Endothelial cell (in vitro differentiated cells): Measurements from ENCODE around the gene HDAC4. TPM values are rescaled to one million over a fixed set of nuclear protein-coding genes. Genes with fewer than 3 reads are reported as not detected.
A peak's percentile ranks its signal among the peaks of the same experiment; 100 is the strongest.

Experiments used
- DNase-seq: peaks from one replicate; pipeline ENCODE4 v3.0.0; 2021; ENCODE audit warnings: low spot score
- H3K27ac Mint-ChIP-seq: one replicate; pipeline ENCODE4 v1.8.0; 2021; ENCODE audit warnings: mixed read lengths, inconsistent platforms; ENCODE audit not compliant: unreplicated experiment
- H3K27me3 Mint-ChIP-seq: one replicate; pipeline ENCODE4 v1.8.0; 2021; ENCODE audit warnings: mild to moderate bottlenecking, moderate library complexity, mixed read lengths, inconsistent platforms; ENCODE audit not compliant: unreplicated experiment
- H3K36me3 Mint-ChIP-seq: one replicate; pipeline ENCODE4 v1.8.0; 2021; ENCODE audit warnings: mild to moderate bottlenecking, low read depth, mixed read lengths, inconsistent platforms; ENCODE audit not compliant: unreplicated experiment
- H3K4me1 Mint-ChIP-seq: one replicate; pipeline ENCODE4 v1.8.0; 2021; ENCODE audit warnings: mild to moderate bottlenecking, mixed read lengths, inconsistent platforms; ENCODE audit not compliant: unreplicated experiment
- H3K4me3 Mint-ChIP-seq: one replicate; pipeline ENCODE4 v1.8.0; 2021; ENCODE audit warnings: mild to moderate bottlenecking, mixed read lengths, inconsistent platforms; ENCODE audit not compliant: unreplicated experiment
- H3K9me3 Mint-ChIP-seq: one replicate; pipeline ENCODE4 v1.8.0; 2021; ENCODE audit warnings: mixed read lengths, inconsistent platforms; ENCODE audit not compliant: unreplicated experiment
- total RNA-seq: library from RNA; stranded (reverse); fragmentation: NEBNext Ultra II Directional; extraction: Animal tissue kit (Norgen Biotek cat#: 25700); gene quantifications from one replicate; pipeline ENCODE4 v1.2.1, GENCODE V29; 2021; ENCODE audit not compliant: unreplicated experiment
- TF ChIP-seq, protein P1 (sequence below): fragments of 200-600 bp; sonication (generic); IDR thresholded peaks from one replicate; pipeline ENCODE4 v1.5.0; 2021; ENCODE audit warnings: antibody characterized with exemption; ENCODE audit not compliant: unreplicated experiment

HDAC4 gene
- total RNA-seq, 1 donor from 2014 or later, result 26.0 TPM

DNA sequence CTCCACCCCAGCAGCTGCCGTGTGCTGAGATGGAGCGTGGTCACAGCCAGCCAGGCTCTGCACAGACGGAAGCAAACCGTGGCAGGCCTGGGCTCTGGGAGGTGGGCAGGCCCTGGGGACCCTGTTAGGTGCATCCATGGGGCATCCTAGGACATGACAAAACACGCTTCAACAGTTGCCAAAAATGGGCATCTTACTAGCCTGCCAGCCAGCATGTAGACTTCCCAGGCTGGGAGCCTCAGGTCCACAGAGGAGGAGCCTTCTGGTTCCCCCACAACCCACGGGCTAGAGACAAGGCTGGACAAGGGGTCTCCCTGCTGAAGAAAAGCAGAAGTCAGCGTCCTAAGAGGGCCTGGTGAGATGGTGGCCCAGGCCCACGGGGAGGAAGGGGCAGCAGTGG, 139.5 kb downstream of the HDAC4 start:
- Mint-ChIP-seq H3K27me3 (peaks cover 10% of the 10 kb centered on the region), H3K4me1 (peaks cover 14% of the 10 kb centered on the region), H3K27ac (no peak overlapping the region), H3K9me3 (no peaks in the 10 kb centered on the region), H3K4me3 (no peak overlapping the region), H3K36me3 (no peaks in the 10 kb centered on the region)
- TF ChIP-seq, protein P1, sequence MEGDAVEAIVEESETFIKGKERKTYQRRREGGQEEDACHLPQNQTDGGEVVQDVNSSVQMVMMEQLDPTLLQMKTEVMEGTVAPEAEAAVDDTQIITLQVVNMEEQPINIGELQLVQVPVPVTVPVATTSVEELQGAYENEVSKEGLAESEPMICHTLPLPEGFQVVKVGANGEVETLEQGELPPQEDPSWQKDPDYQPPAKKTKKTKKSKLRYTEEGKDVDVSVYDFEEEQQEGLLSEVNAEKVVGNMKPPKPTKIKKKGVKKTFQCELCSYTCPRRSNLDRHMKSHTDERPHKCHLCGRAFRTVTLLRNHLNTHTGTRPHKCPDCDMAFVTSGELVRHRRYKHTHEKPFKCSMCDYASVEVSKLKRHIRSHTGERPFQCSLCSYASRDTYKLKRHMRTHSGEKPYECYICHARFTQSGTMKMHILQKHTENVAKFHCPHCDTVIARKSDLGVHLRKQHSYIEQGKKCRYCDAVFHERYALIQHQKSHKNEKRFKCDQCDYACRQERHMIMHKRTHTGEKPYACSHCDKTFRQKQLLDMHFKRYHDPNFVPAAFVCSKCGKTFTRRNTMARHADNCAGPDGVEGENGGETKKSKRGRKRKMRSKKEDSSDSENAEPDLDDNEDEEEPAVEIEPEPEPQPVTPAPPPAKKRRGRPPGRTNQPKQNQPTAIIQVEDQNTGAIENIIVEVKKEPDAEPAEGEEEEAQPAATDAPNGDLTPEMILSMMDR, result no peak
- no peak for DNase-seq

GRCh38 chr2:239260546-239261327, 140.1 kb downstream of the HDAC4 start:
- TF ChIP-seq, protein P1, result no peak
- Mint-ChIP-seq H3K4me1 (peaks cover 14% of the 10 kb centered on the region), H3K27me3 (peaks cover 10% of the 10 kb centered on the region), H3K4me3 (no peak overlapping the region), H3K36me3 (no peaks in the 10 kb centered on the region), H3K9me3 (no peaks in the 10 kb centered on the region), H3K27ac (no peak overlapping the region)
- no peak for DNase-seq

- Mint-ChIP-seq H3K27ac (peak overlapping the region; percentile 0), H3K4me3 (no peak overlapping the region), H3K36me3 (no peaks in the 10 kb centered on the region), H3K27me3 (peaks cover 10% of the 10 kb centered on the region), H3K4me1 (peaks cover 8% of the 10 kb centered on the region), H3K9me3 (no peaks in the 10 kb centered on the region)
- TF ChIP-seq, protein P1, result no peak
- no peak for DNase-seq
Measured at GRCh38 chr2:239259603-239260298, 141.1 kb downstream of the HDAC4 start.

DNA sequence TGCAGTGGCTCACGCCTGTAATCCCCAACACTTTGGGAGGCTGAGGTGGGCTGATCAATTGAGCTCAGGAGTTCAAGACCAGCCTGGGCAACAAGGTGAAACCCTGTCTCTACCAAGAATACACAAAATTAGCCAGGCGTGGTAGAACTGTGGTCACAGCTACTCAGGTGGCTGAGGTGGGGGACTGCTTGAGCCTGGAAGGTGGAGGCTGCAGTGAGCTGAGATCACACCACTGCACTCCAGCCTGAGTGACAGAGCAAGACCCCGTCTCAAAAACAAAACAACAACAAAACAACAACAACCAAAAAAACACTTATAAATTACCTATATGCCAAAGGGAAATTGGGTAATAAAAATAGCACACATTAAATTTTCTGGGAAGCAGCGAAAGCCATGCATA, 141.6 kb downstream of the HDAC4 start:
- Mint-ChIP-seq H3K4me1 (peaks cover 5% of the 10 kb centered on the region), H3K36me3 (no peaks in the 10 kb centered on the region), H3K27me3 (peaks cover 10% of the 10 kb centered on the region), H3K27ac (peak overlapping the region; percentile 0), H3K9me3 (no peaks in the 10 kb centered on the region), H3K4me3 (no peak overlapping the region)
- TF ChIP-seq, protein P1, result no peak
- no peak for DNase-seq

- Mint-ChIP-seq H3K27me3 (peaks cover 8% of the 10 kb centered on the region), H3K27ac (no peak overlapping the region), H3K9me3 (no peaks in the 10 kb centered on the region), H3K4me3 (no peak overlapping the region), H3K36me3 (no peaks in the 10 kb centered on the region), H3K4me1 (peaks cover 3% of the 10 kb centered on the region)
- TF ChIP-seq, protein P1, result no peak
- DNase-seq, result no peak
Measured at GRCh38 chr2:239258248-239258647, 142.6 kb downstream of the HDAC4 start.
